GM23248 (cell line): Measurements from ENCODE around the gene PACS1. TPM values are rescaled to one million over a fixed set of nuclear protein-coding genes. Genes with fewer than 3 reads are reported as not detected.

Experiments
- DNase-seq: peaks from one replicate; pipeline ENCODE4 v3.0.0-alpha.2; 2015
- H2AFZ ChIP-seq: fragments of 200-600 bp; sonication (generic); 2 replicates; pipeline ENCODE4 v1.6.1; 2016; ENCODE audit warnings: antibody characterized with exemption
- H3F3A ChIP-seq: fragments of 200-600 bp; sonication (generic); 2 replicates; pipeline ENCODE4 v1.6.1; 2016; ENCODE audit warnings: mild to moderate bottlenecking, antibody characterized with exemption, mixed run types; ENCODE audit not compliant: insufficient read depth
- H3K27ac ChIP-seq: fragments of 200-600 bp; sonication (generic); 2 replicates; pipeline ENCODE4 v1.5.1; 2016; ENCODE audit warnings: mild to moderate bottlenecking
- H3K27me3 ChIP-seq: fragments of 200-600 bp; sonication (generic); replicated peaks from 2 replicates; pipeline ENCODE4 v1.6.1; 2016; ENCODE audit warnings: mild to moderate bottlenecking; ENCODE audit not compliant: insufficient read depth
- H3K36me3 ChIP-seq: fragments of 200-600 bp; sonication (generic); 2 replicates; pipeline ENCODE4 v1.6.1; 2016; ENCODE audit warnings: low read depth, mild to moderate bottlenecking
- H3K4me1 ChIP-seq: fragments of 200-600 bp; sonication (generic); 2 replicates; pipeline ENCODE4 v1.6.1; 2016; ENCODE audit warnings: mild to moderate bottlenecking; ENCODE audit not compliant: insufficient read depth
- H3K4me2 ChIP-seq: fragments of 200-600 bp; sonication (generic); one replicate; pipeline ENCODE4 v1.6.1; 2016; ENCODE audit warnings: mild to moderate bottlenecking; ENCODE audit not compliant: unreplicated experiment
- H3K4me3 ChIP-seq: fragments of 200-600 bp; sonication (generic); 2 replicates; pipeline ENCODE4 v1.5.1; 2016; ENCODE audit warnings: mild to moderate bottlenecking
- H3K79me2 ChIP-seq: fragments of 200-600 bp; sonication (generic); 2 replicates; pipeline ENCODE4 v1.6.1; 2016; ENCODE audit warnings: mild to moderate bottlenecking; ENCODE audit not compliant: insufficient read depth
- H3K9ac ChIP-seq: fragments of 200-600 bp; sonication (generic); 2 replicates; pipeline ENCODE4 v1.6.1; 2016; ENCODE audit warnings: mild to moderate bottlenecking
- H3K9me2 ChIP-seq: fragments of 200-600 bp; sonication (generic); 2 replicates; pipeline ENCODE4 v1.6.1; 2016; ENCODE audit warnings: mixed run types, mild to moderate bottlenecking, moderate library complexity; ENCODE audit not compliant: insufficient read depth
- H3K9me3 ChIP-seq: fragments of 200-600 bp; sonication (generic); one replicate; pipeline ENCODE4 v1.6.1; 2017; ENCODE audit warnings: low read depth
- H4K20me1 ChIP-seq: fragments of 200-600 bp; sonication (generic); 2 replicates; pipeline ENCODE4 v1.6.0; 2016; ENCODE audit not compliant: insufficient read depth
- EZH2 ChIP-seq: fragments of 200-600 bp; sonication (generic); IDR thresholded peaks from 2 replicates; pipeline ENCODE4 v1.6.1; 2018; ENCODE audit warnings: antibody characterized with exemption, mild to moderate bottlenecking; ENCODE audit not compliant: insufficient read depth, poor library complexity, severe bottlenecking
- EZH2phosphoT487 ChIP-seq: fragments of 200-600 bp; sonication (generic); IDR thresholded peaks from 2 replicates; pipeline ENCODE4 v1.6.1; 2018; ENCODE audit warnings: antibody characterized with exemption, moderate library complexity, mild to moderate bottlenecking, low read depth; ENCODE audit not compliant: insufficient read depth
- WGBS, 2 experiments: methylation state at CpG; one replicate each; pipeline ENCODE4 v1.1.6; 2015 to 2017; ENCODE audit warnings: low lambda C conversion rate in 2 of 2, low coverage in 1 of 2; ENCODE audit errors: missing lambda C conversion rate in 2 of 2; 5-methylcytosine and 5-hydroxymethylcytosine counted together
- in situ Hi-C: fragments of 300-500 bp; cut with MboI; formaldehyde crosslinking; loops from 2 replicates; pipeline ENCODE4 v1.15.0; 2020
- polyA plus RNA-seq: library from polyadenylated mRNA; unstranded; fragments of >200 nt; fragmentation: Nextera tagmentation; extraction: Ambion mirVana; gene quantifications from 2 replicates; pipeline ENCODE4 v1.2.1, GENCODE V29; 2016
- total RNA-seq: library from RNA; depleted of rRNA; stranded (reverse); fragments of >200 nt; shearing (Covaris generic); gene quantifications from 2 replicates; pipeline ENCODE4 v1.2.3, GENCODE V29; 2014

PACS1 gene
- total and polyA plus RNA-seq, 2 experiments from 2014 or later: 33.2 to 48.9 TPM

GRCh38 chr11:66287889-66288670 is 218.0 kb downstream of the PACS1 start:
- in situ Hi-C loops: no loop called here
- H2AFZ ChIP-seq: peak overlapping the region; percentile 48
- peak; percentile 56 for DNase-seq
- H3K9me3 ChIP-seq: no peaks in the 10 kb centered on the region
- peaks cover 15% of the 10 kb centered on the region; the same call in 1 of the 2 replicates for H3F3A ChIP-seq
- H3K79me2 ChIP-seq: peaks cover 41% of the 10 kb centered on the region
- 20 to 21% methylated on average over 20 of the region's 20 CpGs for WGBS, 2 experiments
- peaks cover 11% of the 10 kb centered on the region for H3K27me3 ChIP-seq
- peak overlapping the region; percentile 97 for H3K4me2 ChIP-seq
- peak overlapping the region; percentile 95 for H3K4me3 ChIP-seq
- H3K36me3 ChIP-seq: no peaks in the 10 kb centered on the region
- H4K20me1 ChIP-seq: no peaks in the 10 kb centered on the region
- peak overlapping the region; percentile 97 for H3K9ac ChIP-seq
- peak overlapping the region; percentile 99 for H3K27ac ChIP-seq
- no peak for TF ChIP-seq EZH2
- no peak for TF ChIP-seq EZH2phosphoT487
- no peaks in the 10 kb centered on the region for H3K9me2 ChIP-seq
- H3K4me1 ChIP-seq: peaks cover 14% of the 10 kb centered on the region; the same call in 1 of the 2 replicates

- H3K4me1 ChIP-seq: peaks cover 14% of the 10 kb centered on the region; the same call in 1 of the 2 replicates
- peaks cover 41% of the 10 kb centered on the region for H3K79me2 ChIP-seq
- H3K4me2 ChIP-seq: peak within 1 kb of the TSS; percentile 97
- H2AFZ ChIP-seq: peak within 1 kb of the TSS; percentile 62
- peaks cover 11% of the 10 kb centered on the region for H3K27me3 ChIP-seq
- 1 to 2% methylated on average over 62 to 64 of the region's 87 CpGs for WGBS, 2 experiments
- H3K36me3 ChIP-seq: no peaks in the 10 kb centered on the region
- 0 out of 2 replicates have a peak, but pooled peaks cover 10% of the 10 kb centered on the region for H3F3A ChIP-seq
- H3K9ac ChIP-seq: peak within 1 kb of the TSS; percentile 97
- peak within 1 kb of the TSS; percentile 99 for H3K27ac ChIP-seq
- in situ Hi-C loops: no loop called here
- peak; percentile 99 for DNase-seq
- H3K9me3 ChIP-seq: no peaks in the 10 kb centered on the region
- no peaks in the 10 kb centered on the region for H3K9me2 ChIP-seq
- H4K20me1 ChIP-seq: no peaks in the 10 kb centered on the region
- H3K4me3 ChIP-seq: peak within 1 kb of the TSS; percentile 95
- no peak for TF ChIP-seq EZH2
- no peak for TF ChIP-seq EZH2phosphoT487
Measured at GRCh38 chr11:66288671-66289547, 218.8 kb downstream of the PACS1 start, which contains the start of gene YIF1A. YIF1A (minus strand) TSS chr11:66289143; CDS start chr11:66288985, 158 bp downstream.

GRCh38 chr11:66289548-66290329 is 219.7 kb downstream of the PACS1 start:
- peaks cover 11% of the 10 kb centered on the region for H3K27me3 ChIP-seq
- H4K20me1 ChIP-seq: no peaks in the 10 kb centered on the region
- peak overlapping the region; percentile 97 for H3K9ac ChIP-seq
- peak overlapping the region; percentile 91 for H3K4me2 ChIP-seq
- H3F3A ChIP-seq: 0 out of 2 replicates have a peak, but pooled peaks cover 10% of the 10 kb centered on the region
- H3K4me1 ChIP-seq: peaks cover 14% of the 10 kb centered on the region; the same call in 1 of the 2 replicates
- in situ Hi-C loops: no loop called here
- peak overlapping the region; percentile 95 for H3K4me3 ChIP-seq
- H3K79me2 ChIP-seq: peaks cover 39% of the 10 kb centered on the region
- WGBS, 2 experiments: 12 to 14% methylated on average over 33 to 35 of the region's 36 CpGs
- H3K27ac ChIP-seq: peak overlapping the region; percentile 99
- peak overlapping the region; percentile 62 for H2AFZ ChIP-seq
- no peaks in the 10 kb centered on the region for H3K9me3 ChIP-seq
- H3K36me3 ChIP-seq: no peaks in the 10 kb centered on the region
- DNase-seq: peak; percentile 86
- TF ChIP-seq EZH2 (no peak), EZH2phosphoT487 (no peak)
- H3K9me2 ChIP-seq: no peaks in the 10 kb centered on the region
